HG02798 (cell line): ENCODE results near the gene CIAO3.
A peak's percentile ranks its signal among the peaks of the same experiment; 100 is the strongest.

Experiments
- ATAC-seq: cut with Tn5 transposase; IDR thresholded peaks from one replicate; pipeline ENCODE4 v1.9.1; 2021; ENCODE audit warnings: mild to moderate bottlenecking; ENCODE audit not compliant: unreplicated experiment, poor library complexity

Gene CIAO3

DNA sequence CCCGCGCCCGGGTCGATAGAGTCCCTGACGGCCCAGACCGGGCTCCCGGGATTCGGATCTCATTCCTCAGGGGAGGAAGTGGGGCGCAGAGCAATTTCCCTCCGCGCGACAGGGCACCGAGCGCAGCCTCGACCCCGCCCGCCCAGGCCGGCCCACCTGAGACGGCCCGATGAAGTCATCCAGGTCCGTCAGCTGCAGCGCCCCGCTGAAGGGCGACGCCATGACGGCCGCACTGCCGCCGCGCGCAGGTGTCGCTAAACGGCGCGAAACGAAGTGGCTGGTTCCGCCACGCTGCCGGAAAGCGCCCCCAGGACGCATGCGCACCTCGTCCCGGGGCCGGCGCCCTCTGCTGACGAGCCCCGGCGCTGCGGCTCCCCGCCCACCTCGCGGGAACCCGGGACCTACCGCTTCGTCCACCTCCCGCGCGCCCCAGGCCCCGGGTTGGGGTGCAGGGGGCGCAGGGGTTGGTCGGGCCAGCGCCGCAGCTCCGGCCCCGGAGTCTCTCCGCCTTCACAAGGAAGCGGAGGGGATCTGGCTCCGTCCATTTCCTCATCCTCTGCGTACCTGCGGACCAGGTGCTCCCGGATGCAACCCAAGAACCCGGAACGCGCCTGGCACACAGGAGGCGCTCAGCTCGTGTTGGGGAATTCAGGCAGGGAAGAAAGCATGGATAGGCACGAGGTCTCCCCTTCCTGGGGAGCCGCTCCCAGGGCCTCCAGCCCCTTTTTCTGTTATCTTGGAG, at the start of gene CIAO3:
TSS of gene CIAO3 (minus strand) at position 234 of the 742 bp plus-strand sequence. CDS start at position 222, 12 bp downstream.
- peak; percentile 75 for ATAC-seq

GRCh38 chr16:790086-790485, 49.3 kb upstream of the CIAO3 start:
- no peak for ATAC-seq

DNA sequence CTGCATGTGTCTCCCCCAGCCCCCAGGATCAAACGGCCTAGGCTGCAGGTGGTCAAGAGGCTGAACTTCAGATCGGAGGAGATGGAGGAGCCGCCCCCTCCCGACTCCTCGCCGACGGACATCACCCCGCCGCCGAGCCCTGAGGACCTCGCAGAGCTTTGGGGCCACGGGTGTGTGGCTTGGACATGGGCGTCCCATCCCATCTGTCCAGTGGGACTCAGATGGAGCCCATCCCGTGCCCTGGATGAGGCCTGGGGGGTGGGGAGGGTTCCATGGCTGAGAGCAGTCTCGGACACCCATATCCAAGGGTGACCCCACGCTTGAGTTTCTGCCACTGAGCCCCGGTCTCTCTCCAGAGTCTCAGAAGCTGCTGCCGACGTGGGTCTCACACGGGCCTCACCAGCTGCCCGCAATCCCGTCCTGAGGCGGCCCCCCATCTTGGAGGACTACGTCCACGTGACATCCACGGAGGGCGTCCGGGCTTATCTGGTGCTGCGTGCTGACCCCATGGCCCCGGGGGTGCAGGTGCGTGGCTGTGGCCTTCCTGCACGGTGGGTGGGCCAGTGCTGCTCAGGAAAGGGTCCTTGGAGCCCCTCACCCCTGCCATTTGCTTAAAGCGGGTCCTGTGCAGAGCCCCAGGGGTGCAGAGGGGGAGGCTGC, 48.5 kb upstream of the CIAO3 start:
- ATAC-seq = no peak

DNA sequence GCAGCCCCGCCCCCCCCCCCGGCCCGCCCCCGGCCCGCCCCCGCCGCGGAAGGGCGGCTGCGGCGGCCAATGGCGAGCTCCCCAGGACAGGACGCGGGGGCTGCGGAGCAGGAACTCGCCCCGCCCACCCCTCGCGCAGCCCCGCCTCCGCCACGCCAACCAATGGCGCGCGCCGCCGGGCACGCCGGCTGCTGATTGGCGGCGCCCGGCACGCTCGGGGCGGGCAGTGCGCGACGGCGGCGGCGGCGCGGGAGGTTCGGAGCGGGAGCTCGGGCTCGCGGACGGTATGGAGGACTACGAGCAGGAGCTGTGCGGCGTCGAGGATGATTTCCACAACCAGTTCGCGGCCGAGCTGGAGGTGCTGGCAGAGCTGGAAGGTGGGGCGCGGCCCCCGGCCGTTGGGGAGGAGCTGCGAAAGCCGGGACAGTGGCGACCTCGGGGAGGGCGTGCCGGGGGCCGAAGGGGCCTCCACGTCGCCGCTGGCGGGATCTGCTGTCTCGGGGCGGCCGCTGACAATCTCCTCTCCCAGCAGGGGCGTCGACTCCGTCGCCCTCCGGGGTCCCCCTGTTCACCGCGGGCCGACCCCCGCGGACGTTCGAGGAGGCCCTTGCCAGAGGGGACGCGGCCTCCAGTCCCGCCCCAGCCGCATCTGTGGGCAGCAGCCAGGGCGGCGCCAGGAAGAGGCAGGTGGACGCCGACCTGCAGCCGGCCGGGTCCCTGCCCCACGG, 47.8 kb upstream of the CIAO3 start, which contains the start of gene CHTF18:
TSS of gene CHTF18 (plus strand) at position 222 of the 728 bp plus-strand sequence. CDS start at position 287, 65 bp downstream.
- ATAC-seq = peak; percentile 84

DNA sequence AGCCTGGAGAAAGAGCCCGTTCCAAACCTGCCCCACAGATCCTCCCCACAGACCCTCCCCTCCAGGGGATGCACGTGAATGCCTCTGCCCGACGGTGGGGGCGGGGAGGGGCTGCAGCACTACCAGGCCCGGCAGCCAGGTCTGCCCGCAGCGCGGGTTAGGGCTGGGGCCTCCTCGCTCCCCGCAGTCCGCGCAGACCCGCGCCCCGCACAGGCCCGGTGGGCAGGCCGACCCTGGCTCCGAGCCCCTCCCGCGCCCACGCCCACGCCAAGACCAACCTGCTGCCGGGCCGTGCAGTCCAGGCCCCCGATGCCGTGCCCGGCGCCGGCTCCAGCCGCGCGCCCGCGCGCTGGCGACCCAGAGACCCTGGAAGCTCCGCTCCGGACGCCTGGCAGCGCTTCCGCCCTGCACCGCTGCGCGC, 47.2 kb upstream of the CIAO3 start, which contains the start of gene RPUSD1:
TSS of gene RPUSD1 (minus strand) at position 404 of the 421 bp plus-strand sequence. CDS start 644 bp downstream, outside the sequence.
- ATAC-seq = no peak

DNA sequence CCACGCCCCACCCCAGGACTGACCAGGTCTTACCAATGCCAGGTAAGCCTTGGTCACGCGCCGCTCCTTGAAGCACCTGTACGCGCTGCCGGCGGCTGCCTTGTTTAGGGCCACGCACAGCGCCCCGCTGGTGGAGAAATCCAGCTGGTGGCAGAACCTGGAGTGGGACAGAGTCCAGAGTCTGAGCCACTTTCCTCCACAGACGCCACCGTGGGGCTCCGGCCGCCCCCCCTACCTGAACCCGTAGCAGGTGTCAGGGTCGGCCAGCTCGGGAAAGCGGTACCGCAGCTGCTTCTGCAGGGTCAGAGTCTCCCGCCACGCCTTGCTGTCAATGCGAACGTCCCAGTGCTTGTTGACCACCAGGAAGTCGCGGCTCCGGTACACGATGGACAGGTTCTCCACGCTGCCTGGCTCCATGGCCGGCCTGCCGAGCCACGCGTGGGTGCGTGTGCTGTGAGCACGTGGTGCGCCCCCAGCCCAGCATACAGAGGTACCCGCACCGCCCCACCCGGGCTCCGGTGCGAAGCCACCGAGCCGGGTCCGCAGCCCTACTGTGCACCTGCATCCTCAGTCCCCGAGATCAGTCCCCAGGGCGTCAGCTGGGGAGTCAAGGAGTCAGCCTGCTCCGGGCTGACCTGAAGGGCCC, 46.6 kb upstream of the CIAO3 start:
- peak; percentile 1 for ATAC-seq

DNA sequence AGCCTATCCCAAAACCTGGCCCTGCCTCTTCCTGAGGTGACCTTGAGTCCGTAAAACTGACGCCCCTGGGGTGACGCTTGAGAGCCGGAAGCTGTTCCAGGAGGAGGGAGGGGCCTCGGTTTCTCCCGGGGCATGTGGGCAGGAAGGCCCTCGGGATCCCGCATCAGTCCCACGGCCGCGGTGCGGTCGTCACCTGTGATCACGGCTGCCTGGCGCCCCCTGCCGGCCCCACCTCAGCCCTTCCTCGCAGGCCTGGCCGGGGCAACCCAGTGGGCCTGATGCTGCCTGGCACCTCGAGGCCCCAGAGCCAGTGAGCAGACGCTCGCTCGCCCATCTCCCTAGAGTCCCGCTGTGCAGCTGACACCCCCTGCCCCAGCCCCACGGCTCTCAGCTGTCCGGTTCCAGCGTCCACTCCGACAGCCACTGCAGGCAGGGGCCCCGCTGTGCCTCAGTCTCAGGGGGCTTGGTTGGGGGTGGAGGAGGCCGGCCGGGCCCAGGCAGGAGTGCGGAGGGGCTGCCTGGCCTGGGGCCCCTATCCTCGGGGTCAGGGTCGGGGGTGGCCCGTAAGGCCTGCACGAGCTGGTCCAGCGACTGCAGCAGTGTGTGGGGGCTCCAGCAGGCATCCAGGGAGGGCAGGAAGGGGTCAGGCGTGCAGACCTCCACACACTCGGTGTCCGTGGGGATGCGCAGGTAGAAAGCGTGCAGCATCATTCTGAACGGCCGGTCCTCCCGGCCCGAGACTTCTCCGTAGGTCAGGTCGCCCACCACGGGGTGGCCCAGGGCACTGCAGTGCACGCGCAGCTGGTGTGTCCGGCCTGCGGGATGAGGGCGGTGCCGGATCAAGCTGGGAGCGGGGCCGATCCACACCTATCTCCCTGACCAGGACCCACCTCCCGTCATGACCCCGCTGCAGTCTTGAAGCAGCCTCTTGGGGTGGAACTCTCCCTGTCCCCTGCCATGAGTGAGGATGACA, 45.1 kb upstream of the CIAO3 start:
- ATAC-seq = no peak

DNA sequence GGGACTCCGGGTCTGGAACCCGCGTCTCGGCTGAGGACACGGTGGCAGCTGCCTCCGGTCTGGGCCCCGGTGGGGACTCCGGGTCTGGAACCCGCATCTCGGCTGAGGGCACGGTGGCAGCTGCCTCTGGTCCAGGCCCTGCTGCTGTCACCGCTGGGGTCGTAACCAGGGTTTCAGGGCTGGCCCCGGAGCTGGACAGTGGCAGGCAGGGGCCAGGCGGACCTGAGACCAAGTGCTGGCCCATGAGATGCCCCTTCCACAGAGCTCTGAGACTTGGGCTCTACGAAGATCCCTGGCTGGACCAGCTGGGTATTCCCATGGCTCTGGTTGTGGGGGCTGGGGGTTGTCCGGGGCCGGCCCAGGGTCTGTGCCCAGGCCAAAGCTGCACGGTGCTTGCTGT, 43.6 kb upstream of the CIAO3 start:
- no peak for ATAC-seq

GRCh38 chr16:783404-784161, 42.8 kb upstream of the CIAO3 start:
- ATAC-seq = no peak

DNA sequence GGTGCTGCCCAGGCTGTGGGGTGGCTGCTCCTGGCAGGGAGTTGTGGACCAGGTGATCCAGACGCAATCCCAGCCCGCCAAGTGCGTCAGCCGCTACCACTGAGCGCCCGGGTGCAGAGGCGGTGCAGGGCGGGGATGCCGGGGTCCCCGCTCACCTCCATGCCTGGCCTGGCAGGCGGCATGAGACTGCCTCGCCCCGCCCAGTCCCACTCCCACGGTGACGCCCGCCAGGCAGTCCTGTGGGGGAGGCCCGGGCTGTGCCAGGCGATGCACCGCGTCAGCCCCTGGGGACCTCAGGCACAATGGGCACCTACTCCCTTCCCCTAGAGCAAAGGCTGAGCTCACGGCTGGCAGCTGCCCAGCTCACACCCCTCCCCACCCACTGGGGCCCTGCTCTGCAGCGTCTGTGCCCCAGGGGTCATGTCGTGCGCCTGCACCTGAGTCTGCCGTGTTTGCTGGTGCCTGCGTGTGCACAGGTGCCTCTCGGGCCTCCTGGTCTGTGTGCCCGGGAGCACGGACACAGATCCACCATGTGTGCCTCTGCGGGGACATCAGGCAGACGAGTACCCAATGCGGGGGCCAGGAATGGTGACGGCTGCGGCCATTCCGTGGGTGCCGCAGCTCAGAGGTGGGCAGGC, 42.1 kb upstream of the CIAO3 start:
- no peak for ATAC-seq

DNA sequence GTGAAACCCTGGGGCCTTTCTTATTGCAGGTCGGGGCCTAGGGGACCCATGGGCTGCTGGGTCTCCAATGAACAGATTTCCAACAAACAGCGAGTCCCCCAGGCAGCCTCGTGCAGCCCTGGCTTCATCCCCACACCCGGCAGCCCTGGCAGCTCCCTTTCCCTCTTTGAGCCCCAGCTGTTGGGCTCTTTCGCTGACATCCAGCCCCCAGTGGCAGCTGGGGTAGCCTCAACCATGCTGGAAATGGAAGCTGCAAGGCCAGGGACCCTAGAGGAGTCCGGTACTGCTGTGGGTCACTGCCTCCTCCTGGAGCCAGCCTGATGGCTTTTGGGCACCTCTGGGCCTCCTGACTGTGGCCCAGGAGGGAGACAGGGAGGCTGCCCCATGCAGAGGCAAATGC, 41.5 kb upstream of the CIAO3 start:
- no peak for ATAC-seq

DNA sequence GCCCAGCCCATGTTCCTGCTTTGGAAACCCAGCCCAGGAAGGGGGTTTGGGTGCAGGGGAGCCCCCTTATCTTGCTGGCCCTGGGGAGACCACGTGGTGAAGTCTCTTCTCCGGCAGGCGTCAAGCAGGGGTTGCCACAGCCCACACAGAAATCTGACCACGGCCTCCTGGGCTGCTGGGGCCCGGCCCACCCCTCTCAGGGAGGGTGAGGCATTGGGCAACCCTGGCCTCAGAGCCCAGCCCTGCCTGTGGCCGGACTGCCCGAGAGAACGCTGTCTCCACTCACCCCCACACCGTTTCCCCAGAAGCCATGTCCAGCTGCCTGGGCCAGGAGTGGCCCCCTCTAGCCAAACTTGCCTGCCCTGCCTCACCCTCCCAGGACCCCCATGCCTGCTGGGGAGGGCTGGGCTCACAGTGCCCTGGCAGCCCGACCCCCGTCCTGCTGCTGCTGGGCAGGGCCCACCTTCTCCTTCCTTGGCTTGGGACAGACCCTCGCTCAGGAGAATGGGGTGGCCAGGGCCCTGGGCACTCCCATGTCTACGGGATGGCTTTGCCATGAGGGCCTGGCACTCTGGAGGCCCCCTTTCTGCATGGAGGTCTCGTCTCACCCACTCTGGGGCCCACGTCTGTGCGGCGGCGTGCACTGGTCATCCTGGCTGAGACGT, 40.7 kb upstream of the CIAO3 start:
- ATAC-seq = no peak

GRCh38 chr16:780296-780695, 39.5 kb upstream of the CIAO3 start:
- no peak for ATAC-seq

GRCh38 chr16:779561-779960, 38.8 kb upstream of the CIAO3 start:
- ATAC-seq = no peak

DNA sequence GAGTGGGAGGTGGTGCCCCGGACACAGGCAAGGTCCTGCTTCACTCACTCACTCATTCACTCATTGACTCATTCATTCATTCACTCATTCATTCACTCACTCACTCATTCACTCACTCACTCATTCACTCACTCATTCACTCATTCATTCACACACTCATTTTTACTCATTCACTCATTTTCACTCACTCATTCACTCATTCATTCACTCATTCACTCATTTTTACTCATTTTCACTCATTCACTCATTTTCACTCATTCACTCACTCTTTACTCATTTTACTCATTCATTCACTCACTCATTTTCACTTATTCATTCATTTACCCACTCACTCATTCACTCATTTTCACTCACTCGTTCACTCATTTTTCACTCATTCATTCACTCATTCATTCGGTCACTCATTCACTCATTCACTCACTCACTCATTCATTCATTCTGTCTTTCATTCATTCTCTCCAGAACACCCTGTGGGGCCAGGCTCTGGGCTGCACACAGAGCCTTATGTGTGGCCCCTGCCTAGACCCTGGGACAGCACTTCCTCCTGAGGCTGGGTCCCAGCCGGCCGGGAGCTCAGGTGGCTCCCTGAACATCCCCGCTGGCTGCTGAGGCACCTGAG, 38.2 kb upstream of the CIAO3 start:
- no peak for ATAC-seq

DNA sequence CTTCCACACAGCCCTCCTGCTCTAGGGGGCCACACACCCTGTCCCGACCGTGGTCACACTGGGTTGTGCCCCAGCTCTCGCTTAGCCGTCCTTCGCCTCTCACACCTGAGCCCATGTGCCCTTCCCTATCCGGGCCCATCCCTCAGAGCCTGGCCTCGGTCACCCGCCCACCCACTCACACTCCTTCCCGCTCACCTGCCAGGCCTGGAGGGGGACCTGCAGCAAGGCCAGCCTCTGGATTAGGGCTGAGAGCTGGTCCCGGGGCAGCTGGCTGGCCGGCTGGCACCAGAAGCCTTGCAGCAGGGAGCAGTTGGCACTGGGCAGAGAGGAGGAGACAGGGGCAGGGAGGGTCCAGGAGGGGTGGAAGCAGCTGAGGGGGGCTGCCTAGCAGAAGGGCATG, 37.6 kb upstream of the CIAO3 start:
- no peak for ATAC-seq

DNA sequence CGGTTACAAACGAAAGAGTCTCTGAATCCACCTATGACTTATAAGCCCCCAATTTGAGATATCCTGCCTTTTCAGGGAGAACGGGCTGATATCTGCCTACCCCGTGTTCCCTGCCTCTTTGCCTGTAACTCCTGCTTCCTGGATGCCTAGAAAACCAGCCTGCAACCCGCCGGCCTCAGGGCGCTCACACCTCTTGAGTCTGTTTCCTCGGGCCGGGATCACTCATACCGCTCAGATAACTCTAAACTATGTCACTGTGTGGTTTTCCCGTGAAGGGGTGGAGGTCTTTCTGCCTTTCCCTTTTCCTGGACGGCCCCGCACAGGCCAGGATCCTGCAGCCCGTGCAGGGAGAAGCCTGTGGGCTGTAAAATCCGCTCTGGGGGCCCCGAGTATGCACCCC, 37.0 kb upstream of the CIAO3 start:
- ATAC-seq = no peak
